ENCODE data around the gene TOB1. TPM values are rescaled to one million over a fixed set of nuclear protein-coding genes. Genes with fewer than 3 reads are reported as not detected.

TOB1 gene
- total RNA-seq, 1 donor from 2014 or later, result 70.1 TPM

GRCh38 chr17:50815400-50815799 lies 50.8 kb downstream of the TOB1 start:
- no peak overlapping the region for H3K4me3 ChIP-seq
- no peaks in the 10 kb centered on the region for H3K36me3 ChIP-seq
- H3K27me3 ChIP-seq, result peaks cover 10% of the 10 kb centered on the region
- no peak overlapping the region for H3K27ac ChIP-seq
- no peak for TF ChIP-seq CTCF (IDR thresholded peaks at IDR 0.05)
- no peaks in the 10 kb centered on the region for H3K4me1 ChIP-seq
- no peak for ATAC-seq
- no peak for DNase-seq
- intact Hi-C loops (cut with DNase I), result no loop called here
- H3K9me3 ChIP-seq, result no peaks in the 10 kb centered on the region

- no peak for TF ChIP-seq CTCF (IDR thresholded peaks at IDR 0.05)
- DNase-seq (no peak), ATAC-seq (no peak)
- intact Hi-C loops (cut with DNase I), result no loop called here
- Histone ChIP-seq H3K9me3 (no peaks in the 10 kb centered on the region), H3K27me3 (peaks cover 10% of the 10 kb centered on the region), H3K4me1 (no peaks in the 10 kb centered on the region), H3K4me3 (no peak overlapping the region), H3K36me3 (no peaks in the 10 kb centered on the region), H3K27ac (no peak overlapping the region)
Observed at GRCh38 chr17:50813583-50813982, 52.6 kb downstream of the TOB1 start.

Other genes starting within 250 kb of the TOB1 start
- gene ABCC3, start 231.5 kb downstream of the TOB1 start, total RNA-seq, result 65.4 TPM
- 57.7 TPM for gene ANKRD40, start 158.4 kb downstream of the TOB1 start, total RNA-seq
- gene LUC7L3, start 146.8 kb downstream of the TOB1 start, total RNA-seq, result 105 TPM
- gene ANKRD40CL, start 98.8 kb downstream of the TOB1 start, total RNA-seq, result not detected
- gene WFIKKN2, start 30.8 kb downstream of the TOB1 start, total RNA-seq, result 0.69 TPM

Data from upper lobe of right lung (tissue), 1 donor.